Keratinocyte (primary cell): ENCODE data around the gene HLF. TPM values are rescaled to one million over a fixed set of nuclear protein-coding genes. Genes with fewer than 3 reads are reported as not detected.

Experiments used
- DNase-seq: peaks from one replicate; pipeline ENCODE4 v3.0.0-alpha.2; 2011; ENCODE audit warnings: low read depth, missing footprints, low spot score
- FAIRE-seq: peaks from 2 replicates; lab custom pipeline; 2011; peaks lifted over from hg19 to GRCh38; lab: Jason Lieb, UNC
- H2AFZ ChIP-seq: 2 replicates; pipeline ENCODE4 v1.6.0; 2012; ENCODE audit warnings: low read length, control low read depth, inconsistent platforms; ENCODE audit not compliant: control insufficient read depth
- H3K27ac ChIP-seq: 2 replicates; pipeline ENCODE4 v1.5.1; 2011; ENCODE audit warnings: low read length; ENCODE audit not compliant: control insufficient read depth, insufficient read depth
- H3K27me3 ChIP-seq: 3 replicates; pipeline ENCODE4 v1.6.0; 2011; ENCODE audit warnings: low read length; ENCODE audit not compliant: control insufficient read depth, insufficient read depth; ENCODE audit errors: extremely low read depth
- H3K36me3 ChIP-seq, 2 experiments: 2 replicates in 1 of 2; 3 replicates in 1 of 2; pipeline ENCODE4 v1.5.1; 2011; ENCODE audit warnings: low read length in 2 of 2, mild to moderate bottlenecking in 1 of 2; ENCODE audit not compliant: control insufficient read depth in 2 of 2, insufficient read depth in 2 of 2; ENCODE audit errors: extremely low read depth in 1 of 2
- H3K4me1 ChIP-seq: 3 replicates; pipeline ENCODE4 v1.5.1; 2011; ENCODE audit warnings: low read length; ENCODE audit not compliant: control insufficient read depth, insufficient read depth; ENCODE audit errors: extremely low read depth
- H3K4me2 ChIP-seq: 3 replicates; pipeline ENCODE4 v1.6.0; 2011; ENCODE audit warnings: low read depth, low read length; ENCODE audit not compliant: control insufficient read depth, insufficient read depth; ENCODE audit errors: extremely low read depth
- H3K4me3 ChIP-seq, 3 experiments: fragments of 200-600 bp in 1 of 3; sonication (generic) in 1 of 3; 2 replicates in 2 of 3; 3 replicates in 1 of 3; pipeline ENCODE4 v1.5.1; 2011 to 2016; ENCODE audit warnings: low read length in 3 of 3, mild to moderate bottlenecking in 3 of 3, control low read depth in 2 of 3, inconsistent platforms in 1 of 3, low read depth in 1 of 3, mixed read lengths in 1 of 3, mixed run types in 1 of 3, moderate library complexity in 1 of 3; ENCODE audit not compliant: control insufficient read depth in 2 of 3, insufficient read depth in 2 of 3; ENCODE audit errors: extremely low read depth in 1 of 3
- H3K79me2 ChIP-seq: 2 replicates; pipeline ENCODE4 v1.6.0; 2012; ENCODE audit warnings: low read length; ENCODE audit not compliant: control insufficient read depth, insufficient read depth
- H3K9ac ChIP-seq: 3 replicates; pipeline ENCODE4 v1.6.0; 2011; ENCODE audit warnings: low read length; ENCODE audit not compliant: control insufficient read depth, insufficient read depth; ENCODE audit errors: extremely low read depth
- H3K9me1 ChIP-seq: 3 replicates; pipeline ENCODE4 v1.6.0; 2011; ENCODE audit warnings: low read length; ENCODE audit not compliant: control insufficient read depth, insufficient read depth; ENCODE audit errors: extremely low read depth
- H3K9me3 ChIP-seq: 2 replicates; pipeline ENCODE4 v1.5.1; 2012; ENCODE audit warnings: low read depth, low read length; ENCODE audit not compliant: control insufficient read depth
- H4K20me1 ChIP-seq: 3 replicates; pipeline ENCODE4 v1.6.0; 2011; ENCODE audit warnings: low read length; ENCODE audit not compliant: control insufficient read depth, insufficient read depth; ENCODE audit errors: extremely low read depth
- CTCF ChIP-seq, 3 experiments: IDR thresholded peaks in 1 of 3; conservative IDR thresholded peaks in 1 of 3; optimal IDR thresholded peaks in 1 of 3; 2 replicates in 2 of 3; 3 replicates in 1 of 3; pipeline versions ENCODE3 to v1.5.1; 2011; ENCODE audit warnings: low read length in 3 of 3, mild to moderate bottlenecking in 3 of 3, moderate library complexity in 2 of 3, control low read depth in 1 of 3, inconsistent platforms in 1 of 3; ENCODE audit not compliant: insufficient read depth in 2 of 3; ENCODE audit errors: extremely low read depth in 1 of 3
- EZH2 ChIP-seq: IDR thresholded peaks from one replicate; pipeline ENCODE4 v1.6.1; 2012; ENCODE audit warnings: inconsistent platforms, mild to moderate bottlenecking, low read length, moderate library complexity
- dilution Hi-C: fragments of 300-500 bp; cut with MboI; formaldehyde crosslinking; loops from one replicate; pipeline ENCODE4 v1.7.0; 2020; ENCODE audit warnings: low sequenced_read_pairs; ENCODE audit not compliant: extremely low pct_ligation_motif_present
- polyA plus RNA-seq, 5 experiments: library from polyadenylated mRNA; depleted of rRNA in 3 of 5; stranded (reverse) in 3 of 5; stranded (forward) in 1 of 5; unstranded in 1 of 5; fragments of >200 nt; gene quantifications; 1 replicate in 1 of 5; 2 replicates in 3 of 5; 3 replicates in 1 of 5; pipeline versions ENCODE4 v1.2.1 to v1.2.3, GENCODE V29; 2011 to 2012; ENCODE audit warnings: missing spikeins in 2 of 5, low read depth in 1 of 5, low replicate concordance in 1 of 5

Gene HLF
- polyA plus RNA-seq, 1 donor (not counting 4 experiments of a cell fraction or from before 2014, with no cell fraction given), result 0.21 TPM

GRCh38 chr17:55263569-55264277 lies 1.0 kb upstream of the HLF start:
- Histone ChIP-seq H4K20me1 (no peaks in the 10 kb centered on the region), H3K36me3 (no peaks in the 10 kb centered on the region), H3K9me3 (no peaks in the 10 kb centered on the region), H3K27ac (no peak overlapping the region), H2AFZ (no peak overlapping the region), H3K9ac (no peak overlapping the region), H3K4me1 (peaks cover 4% of the 10 kb centered on the region), H3K79me2 (no peaks in the 10 kb centered on the region), H3K4me2 (no peak overlapping the region), H3K4me3 (no peak overlapping the region), H3K27me3 (peaks cover 47% of the 10 kb centered on the region), H3K9me1 (no peaks in the 10 kb centered on the region)
- TF ChIP-seq EZH2 (no peak), CTCF (optimal IDR thresholded peaks at IDR 0.05 in 1 of 3, IDR thresholded peaks at IDR 0.05 in 1 of 3, conservative IDR thresholded peaks at IDR 0.05 in 1 of 3; ENCODE audit: extremely low read depth in 1 of 3, insufficient read depth in 2 of 3, low read length in 3 of 3) (no peak)
- DNase-seq (no peak), FAIRE-seq (no peak)
- dilution Hi-C loops, result no loop called here

GRCh38 chr17:55264278-55264644 lies 499 bp upstream of the HLF start:
- Histone ChIP-seq H3K4me1 (peaks cover 4% of the 10 kb centered on the region), H3K79me2 (no peaks in the 10 kb centered on the region), H3K36me3 (no peaks in the 10 kb centered on the region), H4K20me1 (no peaks in the 10 kb centered on the region), H3K27me3 (peaks cover 47% of the 10 kb centered on the region), H3K27ac (no peak overlapping the region), H2AFZ (no peak overlapping the region), H3K9me3 (no peaks in the 10 kb centered on the region), H3K4me2 (peak overlapping the region; percentile 50), H3K4me3 (peak overlapping the region in 1 of 3 experiments; percentile 13), H3K9ac (no peak overlapping the region), H3K9me1 (no peaks in the 10 kb centered on the region)
- no peak for DNase-seq
- no peak for TF ChIP-seq CTCF (optimal IDR thresholded peaks at IDR 0.05 in 1 of 3, IDR thresholded peaks at IDR 0.05 in 1 of 3, conservative IDR thresholded peaks at IDR 0.05 in 1 of 3; ENCODE audit: extremely low read depth in 1 of 3, insufficient read depth in 2 of 3, low read length in 3 of 3)
- peak; percentile 66 for TF ChIP-seq EZH2
- dilution Hi-C loops, result no loop called here
- FAIRE-seq, result no peak
